CD1c-positive myeloid dendritic cell (primary cell): ENCODE results near the gene CDK14.
A peak's percentile ranks its signal among the peaks of the same experiment; 100 is the strongest.
"Not testable (repeated sequence)": the region's sequence is repeated elsewhere in the genome, so short reads cannot be mapped to it uniquely, and the experiment has no call there.

Source experiments
- DNase-seq: peaks from one replicate; pipeline ENCODE4 v3.0.0-alpha.2; 2016; ENCODE audit errors: extremely low spot score

The CDK14 gene

GRCh38 chr7:90629297-90629918 lies 33.3 kb downstream of the CDK14 start:
- DNase-seq = peak; percentile 72

DNA sequence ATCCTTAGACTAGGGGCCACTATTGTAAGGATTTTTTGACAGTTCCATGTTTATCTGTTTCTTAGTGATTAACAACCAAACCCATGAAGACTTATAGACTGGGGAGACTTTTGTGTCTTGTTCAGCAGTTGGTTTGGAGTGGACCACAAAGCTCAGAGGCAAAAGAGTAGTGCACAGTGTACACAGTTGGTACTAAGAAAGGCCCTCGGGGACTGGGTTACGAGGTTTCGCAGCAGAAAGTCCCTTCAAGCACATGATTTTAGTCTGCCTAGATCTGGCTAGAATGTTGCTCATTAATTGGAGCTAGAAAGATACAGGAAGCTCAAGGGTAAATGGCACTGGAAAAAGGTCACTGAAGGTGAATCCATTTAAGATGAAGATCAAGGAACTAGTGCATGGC lies 35.4 kb downstream of the CDK14 start:
- DNase-seq = no peak

GRCh38 chr7:90639683-90640082 lies 43.6 kb downstream of the CDK14 start:
- not testable (repeated sequence) for DNase-seq

DNA sequence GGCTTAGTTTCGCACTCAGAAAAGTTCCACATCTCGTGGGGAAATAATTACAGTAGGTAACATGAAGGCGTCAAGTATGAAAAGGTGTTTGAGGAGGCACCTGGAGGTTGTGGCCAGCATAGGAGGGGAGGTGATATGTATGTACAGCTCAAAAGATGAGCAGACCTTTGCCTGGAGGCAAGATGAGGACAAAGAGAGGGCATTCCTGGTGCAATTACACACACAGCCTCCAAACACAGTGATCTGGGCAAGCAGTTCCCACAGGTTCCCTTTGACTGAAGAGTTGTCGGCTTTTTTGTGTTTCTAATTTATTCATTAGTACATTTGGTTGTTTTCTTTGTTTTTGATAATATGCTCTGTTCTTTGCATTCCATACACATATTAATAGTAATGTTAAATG lies 46.9 kb downstream of the CDK14 start:
- DNase-seq = no peak

- DNase-seq = no peak
Observed at GRCh38 chr7:90645784-90646183, 49.7 kb downstream of the CDK14 start.

GRCh38 chr7:90648107-90648506 lies 52.0 kb downstream of the CDK14 start:
- no peak for DNase-seq

GRCh38 chr7:90648834-90649233 lies 52.7 kb downstream of the CDK14 start:
- no peak for DNase-seq

- DNase-seq = no peak
Observed at GRCh38 chr7:90654718-90655427, 58.8 kb downstream of the CDK14 start.

DNA sequence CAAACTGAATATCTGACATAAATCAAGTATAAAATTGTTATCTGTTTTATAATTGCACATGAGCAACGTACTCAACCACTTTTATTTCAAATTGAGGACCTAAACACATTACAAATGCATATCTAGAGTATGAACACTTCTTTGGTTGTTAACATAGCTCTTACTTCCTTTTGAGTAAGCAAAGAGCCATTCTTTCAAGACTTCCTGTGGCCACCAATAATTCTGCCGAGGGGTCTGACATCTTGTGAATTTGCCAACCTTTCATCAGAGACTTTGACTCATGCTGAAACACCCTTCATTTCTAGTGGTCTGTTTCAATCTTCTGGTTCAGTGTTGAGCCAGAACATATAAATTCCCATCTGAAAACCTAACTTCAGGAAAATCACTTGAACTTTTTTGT lies 59.4 kb downstream of the CDK14 start:
- DNase-seq = no peak

GRCh38 chr7:90657481-90657880 lies 61.4 kb downstream of the CDK14 start:
- no peak for DNase-seq

DNA sequence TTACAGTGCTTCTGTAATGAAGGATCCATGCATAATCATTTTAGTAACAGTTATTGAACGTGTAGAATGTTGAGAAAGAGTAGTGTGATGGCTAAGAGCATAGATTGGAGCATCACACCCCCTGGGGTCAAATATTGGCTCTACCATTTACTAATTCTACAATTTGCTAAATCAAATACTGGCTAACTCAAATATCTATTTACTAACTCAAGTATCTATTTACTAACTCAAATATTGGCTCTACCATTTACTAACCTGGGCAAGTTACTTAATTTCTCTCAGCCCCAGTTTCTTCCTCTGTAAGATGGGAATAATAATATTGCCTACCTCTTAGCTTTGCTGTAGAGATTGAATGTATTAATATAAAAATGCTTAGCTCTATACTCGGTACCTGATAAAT lies 64.0 kb downstream of the CDK14 start:
- DNase-seq = no peak

GRCh38 chr7:90660819-90661218 lies 64.7 kb downstream of the CDK14 start:
- DNase-seq = no peak

DNA sequence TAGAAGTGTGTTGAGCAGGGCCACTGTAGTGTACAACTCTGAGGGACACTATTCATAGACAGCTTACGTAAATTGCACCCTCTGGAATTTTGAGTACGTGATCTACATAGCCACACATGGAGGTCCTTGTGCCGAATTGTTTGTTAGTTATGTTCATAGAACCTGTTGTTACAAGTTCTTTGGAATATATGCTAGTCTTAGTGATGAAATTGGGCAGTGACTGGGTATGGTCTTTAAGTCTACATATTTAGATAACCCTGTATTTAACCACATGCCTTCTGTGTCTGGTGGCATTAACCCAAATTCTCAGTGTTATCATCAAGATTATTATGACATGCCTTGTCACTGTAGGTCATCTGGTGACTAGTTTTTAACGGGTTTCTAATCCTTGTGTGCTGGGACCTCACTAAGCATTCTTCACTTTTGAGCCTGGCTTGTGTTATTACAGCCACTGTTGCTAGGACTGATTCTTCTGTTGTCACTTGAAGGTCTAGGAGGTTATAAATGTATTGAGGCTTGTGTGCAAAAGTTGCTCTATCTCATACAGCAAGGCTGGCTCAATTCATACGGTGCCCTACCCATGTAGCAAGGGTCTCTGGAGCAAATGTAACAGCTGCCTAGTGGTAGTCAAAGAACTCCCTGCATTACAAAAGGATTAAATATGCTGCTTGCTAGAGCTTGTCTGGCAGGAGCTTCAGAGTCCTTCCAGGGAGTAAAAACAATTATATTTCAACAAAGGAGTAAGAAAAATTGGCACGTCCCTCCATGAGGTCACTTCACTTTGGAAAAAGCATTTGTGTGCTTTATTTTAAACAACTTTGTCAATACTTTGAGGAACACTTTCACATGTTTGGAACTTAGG lies 65.4 kb downstream of the CDK14 start:
- no peak for DNase-seq

- DNase-seq = no peak
Observed at GRCh38 chr7:90663176-90663575, 67.1 kb downstream of the CDK14 start.

DNA sequence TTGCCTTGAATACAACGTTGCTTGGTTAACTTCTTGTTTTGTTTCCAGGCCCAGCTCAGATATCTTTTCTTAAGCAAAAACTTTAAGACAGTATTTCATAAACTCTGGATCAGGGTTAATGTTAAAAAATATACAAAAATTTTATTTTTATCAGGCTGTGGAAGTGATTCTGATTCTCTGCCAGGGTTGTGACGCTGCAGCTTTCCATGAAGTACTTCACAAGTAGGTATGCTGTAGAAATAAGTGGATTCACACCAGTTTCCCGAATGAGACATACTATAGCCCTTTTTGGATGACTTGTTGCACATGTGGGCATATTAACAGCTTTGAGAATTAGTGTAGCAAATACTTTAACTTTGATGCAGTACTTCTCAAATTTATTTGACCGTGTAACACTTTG lies 70.1 kb downstream of the CDK14 start:
- DNase-seq = no peak

- no peak for DNase-seq
Observed at GRCh38 chr7:90668992-90669391, 72.9 kb downstream of the CDK14 start.

- no peak for DNase-seq
Observed at GRCh38 chr7:90669492-90669891, 73.4 kb downstream of the CDK14 start.

GRCh38 chr7:90671571-90671970 lies 75.5 kb downstream of the CDK14 start:
- no peak for DNase-seq

DNA sequence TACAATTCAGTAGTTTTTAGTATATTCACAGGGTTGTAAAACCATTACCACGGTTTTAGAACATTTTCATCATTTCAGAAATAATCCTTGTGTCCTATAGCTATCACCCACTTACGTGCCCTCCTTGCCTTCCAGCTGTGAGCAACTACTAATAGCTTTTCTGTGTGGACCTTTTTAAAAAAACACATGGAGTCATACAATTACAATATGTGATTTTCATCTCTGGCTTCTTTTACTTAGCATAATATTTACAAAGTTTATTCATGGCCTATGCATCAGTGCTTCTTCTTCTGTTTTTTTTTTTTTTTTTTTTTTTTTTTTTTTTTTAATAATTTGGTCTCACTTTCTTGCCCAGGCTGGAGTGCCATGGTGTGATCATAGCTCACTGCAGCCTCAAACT lies 76.1 kb downstream of the CDK14 start:
- DNase-seq = no peak

GRCh38 chr7:90674625-90675024 lies 78.5 kb downstream of the CDK14 start:
- DNase-seq = no peak

DNA sequence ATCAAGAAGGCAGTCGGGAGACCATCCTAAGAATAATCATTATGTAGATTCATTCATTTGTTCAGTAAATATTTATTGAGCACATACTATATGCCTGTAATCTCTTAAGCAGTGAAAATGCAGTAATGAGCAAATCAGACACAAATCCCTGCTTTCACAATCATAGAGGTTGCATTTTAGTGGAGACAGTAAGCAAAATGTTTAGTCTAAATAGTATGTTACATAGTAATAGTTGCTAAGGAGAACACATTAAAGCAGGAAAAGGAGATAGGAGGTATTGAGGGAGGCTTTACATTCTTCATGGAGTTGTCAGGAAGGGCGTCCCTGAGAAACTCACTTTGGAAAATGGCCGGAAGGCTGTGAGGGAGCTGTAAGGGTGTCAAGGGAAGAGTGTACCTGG lies 79.9 kb downstream of the CDK14 start:
- no peak for DNase-seq

DNA sequence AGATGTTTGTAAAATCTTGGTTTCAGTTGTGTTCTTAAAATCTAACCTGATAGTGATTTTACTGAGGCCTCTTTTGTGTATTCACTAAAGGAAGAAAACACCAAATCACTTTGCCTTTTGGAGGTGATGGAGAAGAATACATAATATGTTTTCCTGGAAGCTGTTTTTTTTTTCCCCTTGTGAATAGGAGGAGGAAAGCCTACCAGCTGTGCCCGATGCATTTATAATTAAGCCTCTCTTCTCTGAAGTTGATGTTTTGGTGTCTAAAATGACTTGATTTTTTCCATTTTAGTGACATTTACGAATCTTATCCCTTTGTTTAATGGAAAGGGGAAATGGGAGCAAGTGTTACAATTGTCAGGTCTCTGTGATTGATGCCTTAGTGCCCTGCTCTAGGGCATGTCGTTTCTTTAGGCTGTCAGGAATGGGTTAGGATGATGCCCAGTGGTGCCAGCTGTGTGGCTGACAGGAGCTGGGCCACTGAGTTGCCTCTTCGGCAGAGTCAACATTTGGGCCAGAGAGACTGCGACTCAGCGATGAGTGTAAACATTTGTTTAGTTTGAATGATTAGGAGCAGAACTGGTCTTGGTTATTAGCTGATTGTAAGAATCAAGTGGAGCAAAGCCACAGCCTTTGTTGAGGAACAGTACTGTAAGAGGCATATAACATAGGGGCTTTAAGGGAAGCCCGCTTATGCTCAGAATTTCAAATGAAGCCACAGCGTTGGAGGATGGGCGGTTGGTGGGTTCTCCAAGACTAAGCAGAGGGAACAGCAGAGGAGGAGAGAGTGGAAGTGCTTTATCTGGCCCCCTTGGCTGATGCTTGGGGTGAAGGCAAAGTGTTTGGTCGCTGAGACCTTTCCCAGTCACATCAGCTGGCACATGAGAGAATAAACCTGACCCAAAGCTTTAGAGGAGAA lies 81.6 kb downstream of the CDK14 start:
- no peak for DNase-seq
